Neuron (in vitro differentiated cells): Measurements from ENCODE around the gene MANEAL.

ENCODE experiments used
- H2AFZ ChIP-seq: one replicate; pipeline ENCODE4 v1.6.1; 2013; ENCODE audit warnings: low read depth, mild to moderate bottlenecking, inconsistent platforms, low read length, moderate library complexity
- H3K27me3 ChIP-seq: one replicate; pipeline ENCODE4 v1.6.1; 2013; ENCODE audit warnings: low read length; ENCODE audit not compliant: insufficient read depth
- H3K36me3 ChIP-seq: one replicate; pipeline ENCODE4 v1.6.1; 2013; ENCODE audit warnings: low read length; ENCODE audit not compliant: insufficient read depth
- H3K4me1 ChIP-seq: one replicate; pipeline ENCODE4 v1.6.1; 2013; ENCODE audit warnings: low read length; ENCODE audit not compliant: insufficient read depth
- H3K4me3 ChIP-seq: 2 replicates; pipeline ENCODE4 v1.5.1; 2013; ENCODE audit warnings: mild to moderate bottlenecking, low read length, moderate library complexity
- H3K9me3 ChIP-seq: one replicate; pipeline ENCODE4 v1.6.1; 2013; ENCODE audit warnings: low read length

The MANEAL gene

DNA sequence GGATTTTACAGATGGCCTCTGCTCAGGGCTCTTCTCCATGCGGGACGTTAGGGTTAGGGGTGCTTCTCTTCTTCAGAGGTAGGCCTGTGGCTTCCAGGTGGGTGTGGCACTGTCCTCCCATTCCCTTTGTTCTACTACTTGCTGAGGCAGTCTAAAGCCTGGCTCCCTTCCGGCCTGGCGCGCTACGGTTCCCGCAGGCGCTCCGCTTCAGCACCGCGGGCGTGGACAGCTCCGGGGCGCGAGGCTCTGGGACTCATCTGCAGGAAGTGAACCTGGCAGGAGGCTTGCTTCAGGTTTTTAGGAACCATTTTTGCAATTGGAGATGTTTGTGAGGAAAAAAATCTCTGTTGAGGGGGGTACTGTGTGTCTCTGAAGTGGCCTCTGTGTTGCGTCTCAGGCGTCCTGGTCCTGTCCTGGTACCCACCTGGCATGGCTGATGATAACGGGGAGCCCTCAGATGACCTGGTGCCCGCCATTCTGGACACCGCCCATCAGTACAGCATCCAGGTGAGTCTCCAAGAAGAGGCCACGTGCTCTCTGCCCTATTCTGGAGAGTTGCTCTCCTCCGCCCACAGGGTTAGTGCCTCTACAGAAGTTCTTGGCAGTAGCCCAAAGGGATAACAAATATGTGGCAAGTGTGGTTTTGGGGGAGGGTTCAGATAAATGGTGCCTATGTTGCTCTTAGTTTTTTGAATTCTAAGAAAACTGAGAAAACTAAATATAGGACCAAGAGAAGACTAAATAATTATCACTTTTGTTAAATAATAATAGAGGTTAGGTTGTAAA lies 1.9 kb downstream of the MANEAL start:
- H3K27me3 ChIP-seq = no peaks in the 10 kb centered on the region
- peak overlapping the region; percentile 93 for H3K4me3 ChIP-seq
- H3K36me3 ChIP-seq = peaks cover 30% of the 10 kb centered on the region
- no peaks in the 10 kb centered on the region for H3K9me3 ChIP-seq
- H3K4me1 ChIP-seq = peaks cover 10% of the 10 kb centered on the region
- no peak overlapping the region for H2AFZ ChIP-seq

- H3K9me3 ChIP-seq = no peaks in the 10 kb centered on the region
- no peak overlapping the region for H3K4me3 ChIP-seq
- peaks cover 9% of the 10 kb centered on the region for H3K4me1 ChIP-seq
- H3K27me3 ChIP-seq = no peaks in the 10 kb centered on the region
- no peak overlapping the region for H2AFZ ChIP-seq
- peaks cover 46% of the 10 kb centered on the region for H3K36me3 ChIP-seq
Observed at GRCh38 chr1:37797750-37798345, 4.2 kb downstream of the MANEAL start.

DNA sequence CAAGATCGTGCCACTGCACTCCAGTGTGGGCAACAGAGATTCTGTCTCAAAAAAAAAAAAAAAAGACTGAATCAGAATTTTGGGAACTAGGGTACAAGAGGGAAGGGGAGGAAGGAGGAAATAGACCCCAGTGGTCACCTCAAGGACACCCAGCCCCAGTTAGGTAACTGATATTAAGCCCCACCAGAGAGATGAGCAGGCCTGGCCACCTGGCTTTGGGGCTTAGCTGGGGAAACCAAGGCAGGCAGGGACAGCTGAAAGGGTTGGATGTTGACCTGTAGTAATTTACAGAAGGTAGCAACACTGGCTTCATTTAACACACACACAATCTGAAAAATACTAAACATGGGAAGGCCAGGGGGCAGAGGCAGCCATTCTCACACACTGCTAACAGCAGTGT lies 8.8 kb downstream of the MANEAL start:
- no peak overlapping the region for H3K4me3 ChIP-seq
- H3K9me3 ChIP-seq = no peaks in the 10 kb centered on the region
- H3K27me3 ChIP-seq = no peaks in the 10 kb centered on the region
- peaks cover 9% of the 10 kb centered on the region for H3K4me1 ChIP-seq
- H2AFZ ChIP-seq = no peak overlapping the region
- peaks cover 79% of the 10 kb centered on the region for H3K36me3 ChIP-seq

DNA sequence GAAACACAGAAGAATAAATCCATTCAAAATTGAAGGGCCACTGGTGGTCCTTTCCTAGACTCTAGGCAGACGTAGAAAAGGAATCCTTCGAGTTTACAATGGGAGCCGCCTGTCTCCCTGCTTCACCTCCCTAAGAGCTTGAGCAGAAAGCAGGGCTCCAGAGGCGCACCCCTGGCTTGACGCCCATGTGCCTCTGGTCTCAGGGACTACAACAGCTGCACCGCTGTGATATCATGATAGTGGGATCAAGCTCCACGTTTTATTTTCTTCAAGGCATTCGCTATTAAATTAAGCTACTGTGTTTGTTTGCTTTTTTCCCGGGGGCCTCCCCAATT lies 13.5 kb downstream of the MANEAL start:
- Histone ChIP-seq H3K27me3 (no peaks in the 10 kb centered on the region), H2AFZ (no peak overlapping the region), H3K4me1 (peaks cover 27% of the 10 kb centered on the region), H3K9me3 (no peaks in the 10 kb centered on the region), H3K4me3 (peak overlapping the region; percentile 98), H3K36me3 (peaks cover 45% of the 10 kb centered on the region)

DNA sequence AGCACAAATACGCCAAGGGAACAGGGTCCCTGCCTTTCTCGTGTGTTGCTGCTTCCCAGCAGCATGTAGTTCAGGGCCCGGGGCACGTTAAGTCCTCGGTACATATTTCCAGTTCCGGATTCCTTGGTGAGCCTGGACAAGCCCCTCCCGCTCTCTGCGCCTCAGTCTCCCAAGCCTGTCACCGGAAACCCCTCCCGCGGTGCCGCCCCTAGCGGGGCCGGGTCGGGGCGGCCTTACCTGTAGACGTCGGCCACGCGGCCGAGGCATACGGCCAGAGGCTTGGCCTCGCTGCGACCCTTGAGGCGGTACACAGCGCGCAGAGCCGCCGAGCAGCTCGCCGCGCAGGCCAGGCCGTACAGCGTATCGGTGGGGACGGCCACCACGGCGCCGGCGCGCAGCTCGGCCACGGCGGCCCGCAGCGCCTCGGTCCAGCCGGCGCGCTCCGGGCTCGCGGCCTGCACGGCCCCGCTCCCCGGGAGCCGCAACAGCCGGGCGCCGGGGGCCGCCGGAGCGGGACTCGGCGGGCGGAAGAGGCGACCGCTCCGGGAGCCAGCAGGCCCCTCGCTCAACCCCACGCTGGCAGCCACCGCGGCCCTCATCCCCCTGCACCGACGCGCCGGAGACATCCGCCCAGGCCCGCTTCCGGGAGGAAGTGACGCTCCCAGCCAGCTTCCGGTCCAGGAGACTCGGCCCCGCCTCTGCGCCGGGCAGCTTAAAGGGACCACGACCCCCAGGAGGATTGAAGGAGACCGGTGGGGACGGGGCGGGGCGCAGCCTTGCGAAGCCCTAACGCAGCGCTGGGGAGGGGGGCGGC lies 14.1 kb downstream of the MANEAL start, which contains the start of the genes C1orf122 and YRDC:
TSS of gene C1orf122 (plus strand) at position 236 of the 814 bp plus-strand sequence. CDS start 615 bp downstream, outside the sequence.
TSS of gene YRDC (minus strand) at position 654 of the 814 bp plus-strand sequence. CDS start at position 626, 28 bp downstream.
- Histone ChIP-seq H3K27me3 (no peaks in the 10 kb centered on the region), H2AFZ (peak within 1 kb of the TSS; percentile 57), H3K36me3 (peaks cover 42% of the 10 kb centered on the region), H3K9me3 (no peaks in the 10 kb centered on the region), H3K4me1 (peaks cover 27% of the 10 kb centered on the region), H3K4me3 (peak within 1 kb of the TSS; percentile 98)

DNA sequence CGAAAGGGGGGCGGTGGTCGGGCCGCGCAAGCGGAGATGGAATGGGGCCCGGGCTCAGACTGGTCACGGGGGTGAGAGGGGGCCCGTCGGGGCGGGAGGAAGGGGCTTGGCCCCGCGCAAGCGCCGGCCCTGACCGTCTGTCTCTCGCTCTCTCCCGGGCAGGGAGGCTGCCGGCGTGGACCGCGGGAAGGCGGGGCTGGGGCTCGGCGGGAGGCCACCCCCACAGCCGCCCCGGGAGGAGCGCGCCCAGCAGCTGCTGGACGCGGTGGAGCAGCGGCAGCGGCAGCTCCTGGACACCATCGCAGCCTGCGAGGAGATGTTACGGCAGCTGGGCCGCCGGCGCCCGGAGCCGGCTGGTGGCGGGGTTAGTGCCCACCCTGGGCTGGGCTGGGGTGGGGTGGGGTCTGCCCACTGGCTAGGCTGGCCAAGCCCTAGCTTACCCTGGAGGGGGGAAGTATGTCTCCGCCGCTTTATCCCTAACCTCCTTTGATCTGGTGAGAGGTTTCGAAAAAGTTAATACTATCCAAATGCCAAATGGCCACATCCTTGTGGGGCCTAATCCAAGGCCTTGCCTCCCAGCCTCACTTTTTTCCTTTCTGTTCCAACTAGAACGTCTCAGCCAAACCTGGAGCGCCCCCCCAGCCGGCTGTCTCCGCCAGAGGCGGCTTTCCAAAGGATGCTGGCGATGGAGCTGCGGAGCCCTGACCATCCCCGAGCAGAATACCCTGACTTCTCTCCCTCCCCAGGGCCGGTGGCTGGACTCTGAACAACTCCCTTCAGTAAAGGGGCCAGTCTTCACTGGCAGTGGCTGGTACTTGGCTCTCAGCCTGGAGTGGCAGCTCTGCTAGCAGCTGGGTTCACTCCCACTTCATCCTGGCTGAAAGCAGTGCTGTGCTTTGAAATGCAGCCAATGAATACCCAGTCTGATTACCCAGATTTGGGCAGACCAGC lies 15.0 kb downstream of the MANEAL start:
- Histone ChIP-seq H3K4me3 (peak overlapping the region; percentile 98), H3K27me3 (no peaks in the 10 kb centered on the region), H3K36me3 (peaks cover 33% of the 10 kb centered on the region), H2AFZ (peak overlapping the region; percentile 57), H3K9me3 (no peaks in the 10 kb centered on the region), H3K4me1 (peaks cover 27% of the 10 kb centered on the region)

DNA sequence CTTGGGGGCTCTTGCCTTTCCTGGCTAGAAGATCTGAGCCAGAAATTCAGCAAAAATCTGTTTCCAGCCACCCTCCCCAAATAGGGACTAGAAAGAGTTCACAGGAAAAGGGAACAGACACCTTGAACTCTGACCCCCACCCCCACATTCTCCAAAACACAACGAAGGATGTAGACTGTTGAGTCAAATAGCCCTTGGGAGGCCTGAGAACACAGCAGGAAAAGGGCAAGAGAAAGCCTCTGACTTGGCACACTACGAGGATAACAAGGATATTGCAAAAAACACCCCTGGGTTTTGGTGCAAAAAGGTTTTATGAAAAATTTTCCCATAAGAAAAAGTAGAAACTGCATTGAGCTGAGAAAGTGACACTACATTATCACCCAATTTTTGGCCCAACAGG lies 16.3 kb downstream of the MANEAL start:
- Histone ChIP-seq H3K9me3 (no peaks in the 10 kb centered on the region), H2AFZ (no peak overlapping the region), H3K4me1 (peaks cover 27% of the 10 kb centered on the region), H3K4me3 (no peak overlapping the region), H3K36me3 (peaks cover 29% of the 10 kb centered on the region), H3K27me3 (no peaks in the 10 kb centered on the region)

GRCh38 chr1:37811027-37811655 lies 17.5 kb downstream of the MANEAL start:
- Histone ChIP-seq H3K27me3 (no peaks in the 10 kb centered on the region), H3K4me3 (no peak overlapping the region), H3K36me3 (peaks cover 27% of the 10 kb centered on the region), H3K4me1 (peaks cover 27% of the 10 kb centered on the region), H2AFZ (no peak overlapping the region), H3K9me3 (no peaks in the 10 kb centered on the region)

GRCh38 chr1:37813529-37814145 lies 20.0 kb downstream of the MANEAL start:
- no peaks in the 10 kb centered on the region for H3K27me3 ChIP-seq

GRCh38 chr1:37814252-37814651 lies 20.6 kb downstream of the MANEAL start:
- no peak overlapping the region for H2AFZ ChIP-seq
- no peak overlapping the region for H3K4me3 ChIP-seq
- H3K4me1 ChIP-seq = peaks cover 10% of the 10 kb centered on the region
- peaks cover 40% of the 10 kb centered on the region for H3K36me3 ChIP-seq
- no peaks in the 10 kb centered on the region for H3K27me3 ChIP-seq
- no peaks in the 10 kb centered on the region for H3K9me3 ChIP-seq

More at GRCh38 chr1:37813529-37814145, 20.0 kb downstream of the MANEAL start:
- Histone ChIP-seq H3K36me3 (peaks cover 35% of the 10 kb centered on the region), H3K4me3 (no peak overlapping the region), H3K4me1 (peaks cover 16% of the 10 kb centered on the region), H2AFZ (no peak overlapping the region), H3K9me3 (no peaks in the 10 kb centered on the region)

- H3K36me3 ChIP-seq = peaks cover 67% of the 10 kb centered on the region
- H3K4me3 ChIP-seq = no peak overlapping the region
- H3K4me1 ChIP-seq = no peaks in the 10 kb centered on the region
- H3K9me3 ChIP-seq = no peaks in the 10 kb centered on the region
- no peaks in the 10 kb centered on the region for H3K27me3 ChIP-seq
- no peak overlapping the region for H2AFZ ChIP-seq
Observed at GRCh38 chr1:37817481-37817880, 23.8 kb downstream of the MANEAL start.
